Measurements from ENCODE around the gene ABCC8.

The ABCC8 gene

GRCh38 chr11:17369684-17370243 is 106.9 kb downstream of the ABCC8 start:
- TF ChIP-seq CTCF (IDR thresholded peaks at IDR 0.05; ENCODE audit: control insufficient read depth, insufficient read depth, low read depth, low read length, missing control alignments): no peak
- H3K4me3 ChIP-seq (ENCODE audit: control insufficient read depth, low read depth, low read length): no peak overlapping the region
- no peak for DNase-seq (ENCODE audit: low read depth)

- DNase-seq (ENCODE audit: low read depth): no peak
- TF ChIP-seq CTCF (IDR thresholded peaks at IDR 0.05; ENCODE audit: control insufficient read depth, insufficient read depth, low read depth, low read length, missing control alignments): no peak
- no peak overlapping the region for H3K4me3 ChIP-seq (ENCODE audit: control insufficient read depth, low read depth, low read length)
Observed at GRCh38 chr11:17369094-17369493, 107.6 kb downstream of the ABCC8 start.

GRCh38 chr11:17368551-17368950 is 108.1 kb downstream of the ABCC8 start:
- no peak overlapping the region for H3K4me3 ChIP-seq (ENCODE audit: control insufficient read depth, low read depth, low read length)
- DNase-seq (ENCODE audit: low read depth): no peak
- TF ChIP-seq CTCF (IDR thresholded peaks at IDR 0.05; ENCODE audit: control insufficient read depth, insufficient read depth, low read depth, low read length, missing control alignments): no peak

- no peak overlapping the region for H3K4me3 ChIP-seq (ENCODE audit: control insufficient read depth, low read depth, low read length)
- DNase-seq (ENCODE audit: low read depth): no peak
Observed at GRCh38 chr11:17366495-17366894, 110.2 kb downstream of the ABCC8 start.

GRCh38 chr11:17354601-17354991 is 122.0 kb downstream of the ABCC8 start:
- peak; percentile 68 for TF ChIP-seq CTCF (IDR thresholded peaks at IDR 0.05; ENCODE audit: control insufficient read depth, insufficient read depth, low read depth, low read length, missing control alignments)
- DNase-seq (ENCODE audit: low read depth): no peak
- H3K4me3 ChIP-seq (ENCODE audit: control insufficient read depth, low read depth, low read length): no peak overlapping the region

More at GRCh38 chr11:17366495-17366894, 110.2 kb downstream of the ABCC8 start:
- no peak for TF ChIP-seq CTCF (IDR thresholded peaks at IDR 0.05; ENCODE audit: control insufficient read depth, insufficient read depth, low read depth, low read length, missing control alignments)

- no peak for DNase-seq (ENCODE audit: low read depth)
- TF ChIP-seq CTCF (IDR thresholded peaks at IDR 0.05; ENCODE audit: control insufficient read depth, insufficient read depth, low read depth, low read length, missing control alignments): no peak
- H3K4me3 ChIP-seq (ENCODE audit: control insufficient read depth, low read depth, low read length): peak overlapping the region; percentile 58
Observed at GRCh38 chr11:17353821-17354600, 122.6 kb downstream of the ABCC8 start.

All from AG09309 (cell line).